GM21717 (cell line): ENCODE results near the gene MEAK7.

Source experiments
- ATAC-seq: cut with Tn5 transposase; IDR thresholded peaks from one replicate; pipeline ENCODE4 v1.9.1; 2021; ENCODE audit warnings: mild to moderate bottlenecking, moderate library complexity; ENCODE audit not compliant: unreplicated experiment

MEAK7 gene

DNA sequence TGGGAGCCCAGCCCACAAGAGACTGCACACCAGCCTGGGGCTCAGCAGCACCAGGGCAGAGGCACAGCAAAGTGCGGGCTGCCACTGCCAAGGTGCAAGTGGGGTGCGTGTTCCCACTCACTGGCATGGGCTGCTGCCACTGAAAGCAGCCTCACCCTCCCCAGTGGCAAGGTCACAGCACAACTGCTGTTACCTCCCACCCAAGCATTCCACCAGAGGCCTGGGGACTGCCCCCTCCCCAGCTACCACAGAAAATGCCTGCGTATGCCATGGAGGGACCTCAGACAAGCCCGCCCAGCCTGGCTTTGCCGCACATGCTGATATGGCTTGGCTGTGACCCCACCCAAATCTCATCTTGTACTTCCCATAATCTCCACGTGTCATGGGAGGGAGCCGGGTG, 33.1 kb downstream of the MEAK7 start:
- ATAC-seq, result no peak

DNA sequence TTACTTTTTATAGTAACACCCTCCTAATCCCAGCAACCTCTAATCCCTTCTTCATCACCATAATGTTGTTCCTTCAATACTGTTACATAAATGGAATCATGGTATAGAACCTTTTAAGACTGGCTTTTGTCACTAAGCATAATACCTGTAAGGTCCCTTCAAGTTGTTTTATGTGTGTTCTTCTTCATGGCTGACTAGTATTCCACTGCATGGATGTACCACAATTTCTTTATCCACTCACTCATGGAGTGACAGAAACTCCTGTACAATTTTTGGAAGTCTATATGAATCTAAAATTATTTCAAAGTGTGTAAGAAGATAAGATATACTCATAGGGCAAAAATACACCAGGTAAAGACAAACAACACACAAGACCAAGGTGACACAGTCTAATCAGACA, 36.8 kb downstream of the MEAK7 start:
- ATAC-seq, result no peak

DNA sequence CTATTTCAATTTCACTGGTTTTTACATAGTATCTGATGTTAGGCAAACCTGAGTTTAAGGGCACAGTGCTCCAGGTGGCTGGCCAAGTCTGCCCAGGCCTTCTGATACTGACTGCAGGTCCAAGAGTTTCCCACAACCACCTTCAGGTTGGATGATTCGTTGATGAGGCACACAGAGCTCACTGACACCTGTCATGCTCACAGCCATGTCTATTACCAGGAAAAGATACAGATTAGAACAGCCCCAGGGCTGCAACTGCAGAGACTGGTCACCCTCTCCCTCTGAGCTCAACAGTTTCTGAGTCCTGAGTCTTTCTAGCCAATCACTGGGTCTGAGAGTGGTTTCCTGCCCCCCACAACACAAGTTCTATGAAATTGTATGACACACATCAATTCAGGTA, 37.2 kb downstream of the MEAK7 start:
- ATAC-seq, result no peak

DNA sequence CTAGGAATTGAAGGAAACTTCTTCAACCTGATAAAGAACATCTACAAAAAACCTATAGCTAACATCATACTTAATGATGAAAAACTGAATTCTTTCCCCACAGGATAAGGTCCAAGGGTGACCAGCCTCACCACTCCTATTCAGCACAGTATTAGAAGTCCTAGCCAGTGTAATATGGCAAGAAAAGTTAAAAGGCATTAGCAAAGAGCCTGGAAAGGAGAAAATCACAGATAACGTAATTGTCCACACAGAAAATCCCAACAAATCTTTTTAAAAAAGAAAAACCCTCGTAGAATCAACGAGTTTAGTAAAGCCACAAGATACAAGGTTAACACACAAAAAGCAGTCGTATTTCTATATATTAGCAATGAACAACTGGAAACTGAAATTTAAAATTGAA, 37.8 kb downstream of the MEAK7 start:
- ATAC-seq, result no peak

DNA sequence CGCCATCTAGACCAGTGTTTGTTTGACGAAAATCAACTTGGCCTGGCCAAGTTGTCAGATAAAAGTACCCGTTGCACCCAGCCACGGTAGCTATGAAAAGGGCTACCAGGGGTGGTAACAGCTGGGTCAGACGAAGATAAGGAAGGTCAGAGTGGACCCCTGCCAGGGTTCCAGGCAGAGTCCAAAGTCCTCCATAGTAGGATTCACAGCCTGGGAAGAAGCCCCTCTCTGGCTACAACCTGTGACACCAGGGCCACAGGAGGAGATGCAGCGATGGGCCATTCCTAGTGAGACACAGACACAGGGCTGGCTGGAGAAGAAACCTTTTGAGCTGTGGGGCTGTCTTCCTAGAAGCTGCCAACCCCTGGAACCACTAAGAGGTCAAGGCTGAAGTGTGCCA, 39.3 kb downstream of the MEAK7 start:
- ATAC-seq, result no peak

- ATAC-seq, result no peak
Measured at GRCh38 chr16:84464116-84464515, 40.3 kb downstream of the MEAK7 start.

- no peak for ATAC-seq
Measured at GRCh38 chr16:84463221-84463620, 41.2 kb downstream of the MEAK7 start.

GRCh38 chr16:84462296-84463210, 41.9 kb downstream of the MEAK7 start:
- no peak for ATAC-seq

GRCh38 chr16:84461413-84462295, 42.8 kb downstream of the MEAK7 start:
- ATAC-seq, result no peak

DNA sequence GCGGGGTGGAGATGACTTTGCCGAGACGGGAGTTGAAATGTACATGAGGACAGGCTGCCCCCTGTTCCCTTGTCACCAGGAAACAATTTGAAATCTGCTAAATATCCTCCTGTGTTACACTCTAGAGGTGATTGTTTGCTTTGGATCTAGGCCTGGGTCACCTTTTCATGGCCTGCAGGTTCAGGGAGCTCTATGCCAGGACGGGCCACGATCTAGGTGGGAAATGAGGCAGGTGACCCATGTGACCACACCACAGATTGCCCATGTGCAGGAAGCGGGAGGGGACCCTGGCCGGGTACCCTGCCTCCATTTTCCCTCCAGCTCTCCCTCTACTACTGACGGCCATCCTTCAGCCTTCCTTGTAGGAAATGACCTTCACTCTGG, 43.4 kb downstream of the MEAK7 start:
- ATAC-seq, result no peak

DNA sequence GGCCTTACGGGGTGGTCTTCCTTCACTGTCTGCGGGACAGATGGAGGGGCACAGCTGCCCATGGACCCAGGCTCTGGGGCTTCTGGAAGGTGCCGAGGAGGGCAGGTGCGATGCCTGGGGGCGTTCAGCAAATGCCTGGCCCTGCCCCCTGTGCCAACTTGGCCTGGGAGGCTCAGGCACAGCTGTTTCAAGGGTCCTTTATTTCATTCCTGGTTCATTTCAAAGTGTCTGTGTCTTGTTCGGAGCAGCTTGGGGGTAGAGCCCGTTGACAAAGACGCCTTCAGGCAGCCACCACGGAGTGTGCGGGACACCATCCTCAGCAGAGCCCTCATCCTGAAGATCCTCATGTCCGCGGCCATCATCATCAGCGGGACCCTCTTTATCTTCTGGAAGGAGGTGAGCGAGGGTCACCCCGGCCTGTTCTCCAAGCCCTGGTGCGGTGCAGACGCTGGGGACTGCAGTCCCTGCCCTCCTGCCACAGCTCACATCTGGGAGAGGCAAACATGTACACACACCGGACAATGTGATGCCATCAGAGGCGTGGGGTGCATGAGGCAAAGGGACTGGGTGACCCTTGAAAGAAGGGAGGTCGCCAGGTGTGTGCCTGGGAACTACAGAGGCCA, 43.9 kb downstream of the MEAK7 start:
- no peak for ATAC-seq

- ATAC-seq, result no peak
Measured at GRCh38 chr16:84459941-84460405, 44.5 kb downstream of the MEAK7 start.

DNA sequence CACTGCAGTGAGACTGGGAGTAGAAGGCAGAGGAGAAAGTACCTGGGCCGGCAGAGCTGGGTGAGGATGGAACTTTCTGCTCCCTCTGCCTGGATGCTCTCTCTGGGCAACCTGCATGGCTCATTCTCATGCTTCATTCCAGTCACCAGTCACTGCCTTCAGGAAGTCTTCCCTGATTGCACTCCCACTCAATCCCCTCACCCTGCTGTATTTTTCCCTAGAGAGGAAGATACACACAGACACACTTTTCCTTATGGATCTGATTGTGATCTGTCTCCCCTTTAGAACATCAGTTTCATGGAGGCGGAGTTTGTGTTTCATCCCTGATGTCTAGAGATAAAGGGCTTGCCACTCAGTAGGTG, 44.9 kb downstream of the MEAK7 start:
- ATAC-seq, result no peak

DNA sequence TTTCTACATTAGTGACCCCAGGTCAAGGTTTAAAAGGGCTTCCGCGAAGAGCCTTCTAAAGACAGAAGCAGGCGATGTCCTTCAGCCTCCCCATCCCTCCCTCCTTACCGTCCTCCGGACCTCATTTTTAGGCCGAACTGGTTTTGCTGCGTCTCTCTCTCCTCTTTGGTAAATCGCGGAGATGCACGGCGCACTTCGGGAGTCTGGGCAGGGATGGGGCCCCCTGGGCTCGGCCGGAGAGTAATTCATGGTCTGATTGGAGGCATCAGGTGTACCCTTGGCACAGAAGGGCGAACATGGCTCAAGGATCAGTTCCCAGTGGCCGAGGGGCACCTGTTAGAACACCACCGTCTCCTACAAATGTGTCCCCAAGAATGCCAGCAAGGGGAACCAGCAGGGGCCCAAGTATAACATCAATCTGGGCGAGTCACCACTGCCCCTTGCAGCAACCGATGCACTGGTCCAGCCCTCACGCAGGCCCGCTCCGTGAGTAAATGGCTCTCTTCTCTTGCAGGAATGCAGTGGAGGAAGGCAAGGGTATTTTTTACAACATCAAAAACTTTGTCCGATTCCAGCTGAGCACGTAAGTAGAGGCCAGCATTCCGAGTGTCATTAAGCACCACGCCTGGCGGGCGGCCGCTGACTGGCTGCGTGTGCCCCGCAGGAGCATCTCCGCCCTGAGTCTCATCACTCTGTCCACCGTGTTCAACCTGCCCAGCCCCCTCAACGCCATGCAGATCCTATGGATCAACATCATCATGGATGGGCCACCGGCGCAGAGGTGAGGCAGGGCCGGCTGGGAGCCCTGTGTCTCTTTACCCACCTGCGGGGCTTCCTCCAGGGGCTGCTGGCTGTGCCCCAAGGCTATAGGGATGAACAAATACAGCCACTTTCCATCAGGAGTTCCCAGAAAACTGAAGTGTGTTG, 45.6 kb downstream of the MEAK7 start:
- ATAC-seq, result no peak

DNA sequence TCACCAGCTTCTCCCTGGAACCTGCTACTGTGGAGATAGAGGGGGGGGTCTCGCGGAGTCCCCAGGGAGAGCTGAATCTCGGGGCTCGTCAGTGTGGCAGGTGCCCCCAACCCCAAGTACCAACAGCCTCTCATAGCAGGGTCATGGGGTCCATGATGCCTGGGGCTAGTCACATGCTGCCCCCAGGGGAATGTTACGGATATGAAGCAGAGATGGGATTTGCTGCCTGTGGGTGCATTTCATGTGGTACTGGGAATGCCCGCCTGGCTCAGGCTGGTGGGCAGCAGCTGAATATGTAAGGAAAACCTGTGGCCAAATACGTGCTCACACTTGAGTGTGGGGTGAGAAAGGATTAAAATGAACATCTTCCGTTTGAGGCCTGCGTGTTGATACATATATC, 49.4 kb downstream of the MEAK7 start:
- no peak for ATAC-seq
